Activated naive CD8-positive, alpha-beta T cell treated with anti-CD3 and anti-CD28 coated beads, Interleukin-2, amount 50 U/mL, for 24 hours (primary cell): Measurements from ENCODE around the gene NFYA.
"Not testable (repeated sequence)": the region's sequence is repeated elsewhere in the genome, so short reads cannot be mapped to it uniquely, and the experiment has no call there.

Source experiments
- ATAC-seq: fragments of 150-1000 bp; cut with Tn5 transposase; one replicate; pipeline ENCODE4 v1.10.0; 2021
- DNase-seq: peaks from one replicate; pipeline ENCODE4 v3.0.0; 2021
- H3K27ac Mint-ChIP-seq: one replicate; pipeline ENCODE4 v1.8.0; 2021; ENCODE audit warnings: mild to moderate bottlenecking, mixed read lengths
- H3K27me3 Mint-ChIP-seq: one replicate; pipeline ENCODE4 v1.8.0; 2021; ENCODE audit warnings: mixed read lengths
- H3K36me3 Mint-ChIP-seq: one replicate; pipeline ENCODE4 v1.8.0; 2021; ENCODE audit warnings: low read depth, mixed read lengths
- H3K4me1 Mint-ChIP-seq: one replicate; pipeline ENCODE4 v1.8.0; 2021; ENCODE audit warnings: mixed read lengths
- H3K4me3 Mint-ChIP-seq: one replicate; pipeline ENCODE4 v1.8.0; 2021; ENCODE audit warnings: mild to moderate bottlenecking, moderate library complexity, mixed read lengths
- H3K9me3 Mint-ChIP-seq: one replicate; pipeline ENCODE4 v1.8.0; 2021; ENCODE audit warnings: mixed read lengths

Gene NFYA

GRCh38 chr6:41097467-41098090 lies 24.8 kb downstream of the NFYA start:
- peak overlapping the region; percentile 0 for H3K27ac Mint-ChIP-seq
- H3K36me3 Mint-ChIP-seq, result peaks cover 71% of the 10 kb centered on the region
- no peaks in the 10 kb centered on the region for H3K9me3 Mint-ChIP-seq
- peaks cover 11% of the 10 kb centered on the region for H3K4me1 Mint-ChIP-seq
- ATAC-seq, result no peak
- no peak overlapping the region for H3K4me3 Mint-ChIP-seq
- no peak for DNase-seq
- H3K27me3 Mint-ChIP-seq, result no peaks in the 10 kb centered on the region

GRCh38 chr6:41098366-41098765 lies 25.6 kb downstream of the NFYA start:
- no peaks in the 10 kb centered on the region for H3K9me3 Mint-ChIP-seq
- H3K27ac Mint-ChIP-seq, result peak overlapping the region; percentile 0
- H3K36me3 Mint-ChIP-seq, result peaks cover 68% of the 10 kb centered on the region
- DNase-seq (no peak), ATAC-seq (no peak)
- no peaks in the 10 kb centered on the region for H3K27me3 Mint-ChIP-seq
- no peak overlapping the region for H3K4me3 Mint-ChIP-seq
- H3K4me1 Mint-ChIP-seq, result peaks cover 11% of the 10 kb centered on the region

- Mint-ChIP-seq H3K4me1 (peaks cover 11% of the 10 kb centered on the region), H3K9me3 (no peaks in the 10 kb centered on the region), H3K36me3 (peaks cover 49% of the 10 kb centered on the region), H3K27ac (no peak overlapping the region), H3K4me3 (peak overlapping the region; percentile 30), H3K27me3 (no peaks in the 10 kb centered on the region)
- ATAC-seq, result peak; percentile 70
- peak; percentile 34 for DNase-seq
Observed at GRCh38 chr6:41100871-41101287, 28.1 kb downstream of the NFYA start.

GRCh38 chr6:41103847-41104246 lies 31.1 kb downstream of the NFYA start:
- no peak overlapping the region for H3K4me3 Mint-ChIP-seq
- no peak for DNase-seq
- no peak overlapping the region for H3K27ac Mint-ChIP-seq
- no peaks in the 10 kb centered on the region for H3K27me3 Mint-ChIP-seq
- H3K36me3 Mint-ChIP-seq, result peaks cover 23% of the 10 kb centered on the region
- H3K4me1 Mint-ChIP-seq, result peaks cover 9% of the 10 kb centered on the region
- no peak for ATAC-seq
- no peaks in the 10 kb centered on the region for H3K9me3 Mint-ChIP-seq

- Mint-ChIP-seq H3K9me3 (no peaks in the 10 kb centered on the region), H3K4me1 (no peaks in the 10 kb centered on the region), H3K4me3 (no peak overlapping the region), H3K36me3 (no peaks in the 10 kb centered on the region), H3K27ac (no peak overlapping the region), H3K27me3 (no peaks in the 10 kb centered on the region)
- ATAC-seq (no peak), DNase-seq (no peak)
Observed at GRCh38 chr6:41111017-41111416, 38.2 kb downstream of the NFYA start.

GRCh38 chr6:41115027-41115426 lies 42.3 kb downstream of the NFYA start:
- not testable (repeated sequence) for H3K4me3 Mint-ChIP-seq, ATAC-seq, H3K27me3 Mint-ChIP-seq, H3K4me1 Mint-ChIP-seq, H3K27ac Mint-ChIP-seq, H3K36me3 Mint-ChIP-seq, DNase-seq, H3K9me3 Mint-ChIP-seq

- Mint-ChIP-seq H3K4me1 (no peaks in the 10 kb centered on the region), H3K27me3 (no peaks in the 10 kb centered on the region), H3K36me3 (peaks cover 8% of the 10 kb centered on the region), H3K9me3 (no peaks in the 10 kb centered on the region), H3K27ac (no peak overlapping the region), H3K4me3 (no peak overlapping the region)
- no peak for ATAC-seq
- DNase-seq, result no peak
Observed at GRCh38 chr6:41119508-41119907, 46.7 kb downstream of the NFYA start.

- Mint-ChIP-seq H3K36me3 (peaks cover 10% of the 10 kb centered on the region), H3K27ac (no peak overlapping the region), H3K4me3 (no peak overlapping the region), H3K27me3 (no peaks in the 10 kb centered on the region), H3K9me3 (no peaks in the 10 kb centered on the region), H3K4me1 (no peaks in the 10 kb centered on the region)
- DNase-seq (no peak), ATAC-seq (no peak)
Observed at GRCh38 chr6:41120058-41120457, 47.3 kb downstream of the NFYA start.

- Mint-ChIP-seq H3K36me3 (peaks cover 10% of the 10 kb centered on the region), H3K9me3 (no peaks in the 10 kb centered on the region)
- DNase-seq, result no peak
Observed at GRCh38 chr6:41122373-41122772, 49.6 kb downstream of the NFYA start.

GRCh38 chr6:41122918-41123317 lies 50.1 kb downstream of the NFYA start:
- no peak for ATAC-seq
- no peaks in the 10 kb centered on the region for H3K4me1 Mint-ChIP-seq

More at GRCh38 chr6:41122373-41122772, 49.6 kb downstream of the NFYA start:
- Mint-ChIP-seq H3K4me1 (no peaks in the 10 kb centered on the region), H3K27ac (no peak overlapping the region), H3K4me3 (no peak overlapping the region), H3K27me3 (no peaks in the 10 kb centered on the region)
- no peak for ATAC-seq

GRCh38 chr6:41125282-41125681 lies 52.5 kb downstream of the NFYA start:
- H3K4me1 Mint-ChIP-seq, result no peaks in the 10 kb centered on the region
- H3K36me3 Mint-ChIP-seq, result peaks cover 11% of the 10 kb centered on the region
- ATAC-seq, result no peak

More at GRCh38 chr6:41122918-41123317, 50.1 kb downstream of the NFYA start:
- H3K27me3 Mint-ChIP-seq, result no peaks in the 10 kb centered on the region
- H3K9me3 Mint-ChIP-seq, result no peaks in the 10 kb centered on the region
- DNase-seq, result no peak
- H3K27ac Mint-ChIP-seq, result no peak overlapping the region
- no peak overlapping the region for H3K4me3 Mint-ChIP-seq
- peaks cover 11% of the 10 kb centered on the region for H3K36me3 Mint-ChIP-seq

GRCh38 chr6:41132254-41132653 lies 59.5 kb downstream of the NFYA start:
- no peak for DNase-seq
- Mint-ChIP-seq H3K9me3 (no peaks in the 10 kb centered on the region), H3K27ac (no peak overlapping the region), H3K4me1 (no peaks in the 10 kb centered on the region), H3K36me3 (peaks cover 14% of the 10 kb centered on the region), H3K27me3 (no peaks in the 10 kb centered on the region), H3K4me3 (no peak overlapping the region)
- ATAC-seq, result no peak

More at GRCh38 chr6:41125282-41125681, 52.5 kb downstream of the NFYA start:
- Mint-ChIP-seq H3K27ac (no peak overlapping the region), H3K9me3 (no peaks in the 10 kb centered on the region), H3K27me3 (no peaks in the 10 kb centered on the region), H3K4me3 (no peak overlapping the region)
- no peak for DNase-seq

GRCh38 chr6:41135062-41135832 lies 62.5 kb downstream of the NFYA start:
- Mint-ChIP-seq H3K4me1 (no peaks in the 10 kb centered on the region), H3K36me3 (peaks cover 13% of the 10 kb centered on the region), H3K27me3 (no peaks in the 10 kb centered on the region), H3K4me3 (no peak overlapping the region), H3K9me3 (no peaks in the 10 kb centered on the region), H3K27ac (no peak overlapping the region)
- no peak for ATAC-seq
- DNase-seq, result no peak

GRCh38 chr6:41136911-41137310 lies 64.1 kb downstream of the NFYA start:
- no peak for ATAC-seq
- peaks cover 12% of the 10 kb centered on the region for H3K36me3 Mint-ChIP-seq
- H3K4me1 Mint-ChIP-seq, result no peaks in the 10 kb centered on the region
- H3K4me3 Mint-ChIP-seq, result no peak overlapping the region
- H3K27ac Mint-ChIP-seq, result no peak overlapping the region
- H3K27me3 Mint-ChIP-seq, result no peaks in the 10 kb centered on the region
- no peaks in the 10 kb centered on the region for H3K9me3 Mint-ChIP-seq
- no peak for DNase-seq

- DNase-seq (no peak), ATAC-seq (no peak)
- Mint-ChIP-seq H3K9me3 (no peaks in the 10 kb centered on the region), H3K36me3 (peaks cover 2% of the 10 kb centered on the region), H3K27me3 (no peaks in the 10 kb centered on the region), H3K4me1 (peaks cover 9% of the 10 kb centered on the region), H3K4me3 (no peak overlapping the region), H3K27ac (no peak overlapping the region)
Observed at GRCh38 chr6:41147917-41148316, 75.1 kb downstream of the NFYA start.
